GM23338 (cell line): ENCODE measurements around the gene ZNF445. TPM values are rescaled to one million over a fixed set of nuclear protein-coding genes. Genes with fewer than 3 reads are reported as not detected.

Experiments used
- ATAC-seq: fragments of 200-7000 bp; cut with Tn5 transposase; 3 replicates; pipeline ENCODE4 v1.9.1; 2020
- DNase-seq: peaks from one replicate; pipeline ENCODE4 v3.0.0-alpha.2; 2015; ENCODE audit warnings: low spot score
- H2AFZ ChIP-seq: fragments of 200-600 bp; sonication (generic); 2 replicates; pipeline ENCODE4 v1.8.0; 2016; ENCODE audit warnings: antibody characterized with exemption, mild to moderate bottlenecking, moderate library complexity
- H3F3A ChIP-seq: fragments of 200-600 bp; sonication (generic); replicated peaks from 2 replicates; pipeline ENCODE4 v1.8.0; 2017; ENCODE audit warnings: antibody characterized with exemption, mixed run types, low read depth
- H3K27ac ChIP-seq: fragments of 200-600 bp; sonication (generic); 2 replicates; pipeline ENCODE4 v1.6.1; 2016; ENCODE audit warnings: low read depth
- H3K27me3 ChIP-seq: fragments of 200-600 bp; sonication (generic); 2 replicates; pipeline ENCODE4 v1.8.0; 2016; ENCODE audit warnings: mild to moderate bottlenecking, mixed run types, moderate library complexity; ENCODE audit not compliant: insufficient read depth
- H3K36me3 ChIP-seq: fragments of 200-600 bp; sonication (generic); 2 replicates; pipeline ENCODE4 v1.8.0; 2016; ENCODE audit warnings: mild to moderate bottlenecking; ENCODE audit not compliant: insufficient read depth
- H3K4me1 ChIP-seq: fragments of 200-600 bp; sonication (generic); 2 replicates; pipeline ENCODE4 v1.8.0; 2016; ENCODE audit warnings: mild to moderate bottlenecking, moderate library complexity; ENCODE audit not compliant: insufficient read depth
- H3K4me2 ChIP-seq: fragments of 200-600 bp; sonication (generic); 2 replicates; pipeline ENCODE4 v1.7.1; 2017; ENCODE audit warnings: mixed run types
- H3K4me3 ChIP-seq: fragments of 200-600 bp; sonication (generic); 2 replicates; pipeline ENCODE4 v1.6.1; 2016; ENCODE audit warnings: mixed run types
- H3K79me2 ChIP-seq: fragments of 200-600 bp; sonication (generic); replicated peaks from 2 replicates; pipeline ENCODE4 v1.8.0; 2017; ENCODE audit warnings: mild to moderate bottlenecking; ENCODE audit not compliant: insufficient read depth
- H3K9me2 ChIP-seq: fragments of 200-600 bp; sonication (generic); 2 replicates; pipeline ENCODE4 v1.8.0; 2017; ENCODE audit not compliant: insufficient read depth
- H4K20me1 ChIP-seq: fragments of 200-600 bp; sonication (generic); replicated peaks from 2 replicates; pipeline ENCODE4 v1.8.0; 2017; ENCODE audit warnings: mild to moderate bottlenecking; ENCODE audit not compliant: insufficient read depth
- H3K27ac Mint-ChIP-seq: 2 replicates; pipeline ENCODE4 v1.8.0; 2020; ENCODE audit warnings: inconsistent platforms, mild to moderate bottlenecking, moderate library complexity, mixed read lengths
- H3K27me3 Mint-ChIP-seq: 3 replicates; pipeline ENCODE4 v1.8.0; 2022; ENCODE audit warnings: low read depth, mild to moderate bottlenecking, moderate library complexity, mixed read lengths, inconsistent platforms; ENCODE audit not compliant: insufficient read depth, poor library complexity
- H3K36me3 Mint-ChIP-seq: 3 replicates; pipeline ENCODE4 v1.8.0; 2021; ENCODE audit warnings: low read depth, mild to moderate bottlenecking, inconsistent platforms, moderate library complexity, mixed read lengths
- H3K4me1 Mint-ChIP-seq: 3 replicates; pipeline ENCODE4 v1.8.0; 2020; ENCODE audit warnings: mild to moderate bottlenecking, inconsistent platforms, mixed read lengths
- H3K4me3 Mint-ChIP-seq: 3 replicates; pipeline ENCODE4 v1.8.0; 2021; ENCODE audit warnings: moderate library complexity, mild to moderate bottlenecking, inconsistent platforms, mixed read lengths
- H3K9me3 Mint-ChIP-seq: 3 replicates; pipeline ENCODE4 v1.8.0; 2020; ENCODE audit warnings: moderate library complexity, mild to moderate bottlenecking, inconsistent platforms, mixed read lengths
- CREB1 ChIP-seq: fragments of 250-450 bp; sonication (Bioruptor Pico); IDR thresholded peaks from 2 replicates; pipeline ENCODE4 v1.5.0; 2020; ENCODE audit warnings: low read depth, mild to moderate bottlenecking, moderate library complexity
- ETS1 ChIP-seq: IDR thresholded peaks from 2 replicates; pipeline ENCODE4 v1.6.1; 2016; ENCODE audit warnings: antibody characterized with exemption
- EZH2 ChIP-seq: fragments of 200-600 bp; sonication (generic); IDR thresholded peaks from one replicate; pipeline ENCODE4 v1.8.0; 2017; ENCODE audit warnings: antibody characterized with exemption, mild to moderate bottlenecking, low read depth; ENCODE audit not compliant: unreplicated experiment
- EZH2phosphoT487 ChIP-seq: fragments of 200-600 bp; sonication (generic); IDR thresholded peaks from one replicate; pipeline ENCODE4 v1.8.1; 2018; ENCODE audit warnings: antibody characterized with exemption; ENCODE audit not compliant: unreplicated experiment
- JUNB ChIP-seq: IDR thresholded peaks from one replicate; pipeline ENCODE4 v1.6.1; 2016; ENCODE audit warnings: antibody characterized with exemption; ENCODE audit not compliant: unreplicated experiment
- NANOG ChIP-seq: IDR thresholded peaks from 2 replicates; pipeline ENCODE4 v1.6.1; 2016; ENCODE audit warnings: antibody characterized with exemption, borderline replicate concordance
- POLR2AphosphoS5 ChIP-seq: IDR thresholded peaks from 2 replicates; pipeline ENCODE4 v1.6.1; 2016; ENCODE audit warnings: antibody characterized with exemption, low read depth
- REST ChIP-seq: IDR thresholded peaks from one replicate; pipeline ENCODE4 v1.6.1; 2018; ENCODE audit warnings: antibody characterized with exemption; ENCODE audit not compliant: unreplicated experiment
- STAT1 ChIP-seq: IDR thresholded peaks from one replicate; pipeline ENCODE4 v1.6.1; 2016; ENCODE audit warnings: antibody characterized with exemption; ENCODE audit not compliant: unreplicated experiment
- ZNF114 ChIP-seq: fragments of 250-450 bp; sonication (Bioruptor Pico); IDR thresholded peaks from 2 replicates; pipeline ENCODE4 v1.5.0; 2020; ENCODE audit warnings: mild to moderate bottlenecking, moderate library complexity
- ZNF331 ChIP-seq: fragments of 250-450 bp; sonication (Bioruptor Pico); IDR thresholded peaks from 2 replicates; pipeline ENCODE4 v1.5.0; 2020; ENCODE audit warnings: low read depth, mild to moderate bottlenecking, moderate library complexity
- polyA plus RNA-seq: library from polyadenylated mRNA; unstranded; fragments of >200 nt; fragmentation: Nextera tagmentation; extraction: Ambion mirVana; gene quantifications from 2 replicates; pipeline ENCODE4 v1.2.1, GENCODE V29; 2016
- total RNA-seq: library from RNA; depleted of rRNA; stranded (reverse); fragments of >200 nt; shearing (Covaris generic); gene quantifications from 2 replicates; pipeline ENCODE4 v1.2.3, GENCODE V29; 2014
- TF ChIP-seq, protein P1 (sequence below): fragments of 250-450 bp; sonication (Bioruptor Pico); IDR thresholded peaks from 2 replicates; pipeline ENCODE4 v1.5.0; 2020; ENCODE audit warnings: mild to moderate bottlenecking, moderate library complexity
- TF ChIP-seq, protein P2 (sequence below), 2 experiments: fragments of 200-600 bp in 1 of 2; sonication (generic) in 1 of 2; conservative IDR thresholded peaks; 2 replicates each; pipeline versions ENCODE4 v1.5.1 to v1.6.1; 2016 to 2017; ENCODE audit warnings: antibody characterized with exemption in 2 of 2, low read depth in 2 of 2, mild to moderate bottlenecking in 2 of 2, moderate library complexity in 1 of 2

Gene ZNF445
- total and polyA plus RNA-seq, 2 experiments from 2014 or later: 2.7 to 16.6 TPM

DNA sequence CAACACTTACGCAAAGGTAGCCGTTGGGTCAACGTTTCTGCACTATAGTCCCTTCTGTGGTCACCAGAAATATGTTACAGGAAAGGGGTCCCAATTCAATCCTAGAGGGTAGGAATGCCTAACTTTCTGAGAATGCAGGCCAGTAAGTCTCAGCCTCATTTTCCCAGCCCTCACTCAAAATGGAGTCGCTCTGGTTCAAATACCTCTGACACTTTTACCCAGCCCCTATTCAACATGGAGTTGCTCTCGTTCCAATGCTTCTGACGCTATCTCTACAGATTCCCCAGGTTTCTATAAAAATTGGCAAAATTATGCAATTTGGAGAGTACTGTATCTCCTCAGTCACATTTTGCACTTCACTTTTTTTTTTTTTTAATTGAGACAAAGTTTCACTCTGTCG is 39.7 kb downstream of the ZNF445 start:
- no peaks in the 10 kb centered on the region for H3K9me3 Mint-ChIP-seq

More for the DNA sequence above, 39.7 kb downstream of the ZNF445 start:
- Histone ChIP-seq H3K36me3 (no peaks in the 10 kb centered on the region), H3K27ac (no peak overlapping the region), H4K20me1 (no peaks in the 10 kb centered on the region), H3K79me2 (no peaks in the 10 kb centered on the region), H3K4me3 (no peak overlapping the region), H3K4me1 (0 out of 2 replicates have a peak, but pooled peaks cover 7% of the 10 kb centered on the region), H3K27me3 (no peaks in the 10 kb centered on the region), H3F3A (no peaks in the 10 kb centered on the region), H2AFZ (no peak overlapping the region), H3K4me2 (no peak overlapping the region), H3K9me2 (peaks cover 8% of the 10 kb centered on the region; the same call in 1 of the 2 replicates)
- Mint-ChIP-seq H3K4me1 (peaks cover 7% of the 10 kb centered on the region; the same call in 2 of the 3 replicates), H3K27ac (no peak overlapping the region), H3K27me3 (peaks cover 2% of the 10 kb centered on the region), H3K4me3 (no peak overlapping the region), H3K36me3 (peaks cover 8% of the 10 kb centered on the region; the same call in 2 of the 3 replicates)
- no peak for ATAC-seq
- TF ChIP-seq CREB1 (CRISPR knock-in tag) (no peak), REST (no peak), NANOG (no peak), JUNB (no peak), STAT1 (no peak), POLR2AphosphoS5 (no peak), ZNF331 (CRISPR knock-in tag) (no peak), ZNF114 (CRISPR knock-in tag) (no peak), EZH2 (no peak), ETS1 (no peak), EZH2phosphoT487 (no peak)
- TF ChIP-seq, protein P1, sequence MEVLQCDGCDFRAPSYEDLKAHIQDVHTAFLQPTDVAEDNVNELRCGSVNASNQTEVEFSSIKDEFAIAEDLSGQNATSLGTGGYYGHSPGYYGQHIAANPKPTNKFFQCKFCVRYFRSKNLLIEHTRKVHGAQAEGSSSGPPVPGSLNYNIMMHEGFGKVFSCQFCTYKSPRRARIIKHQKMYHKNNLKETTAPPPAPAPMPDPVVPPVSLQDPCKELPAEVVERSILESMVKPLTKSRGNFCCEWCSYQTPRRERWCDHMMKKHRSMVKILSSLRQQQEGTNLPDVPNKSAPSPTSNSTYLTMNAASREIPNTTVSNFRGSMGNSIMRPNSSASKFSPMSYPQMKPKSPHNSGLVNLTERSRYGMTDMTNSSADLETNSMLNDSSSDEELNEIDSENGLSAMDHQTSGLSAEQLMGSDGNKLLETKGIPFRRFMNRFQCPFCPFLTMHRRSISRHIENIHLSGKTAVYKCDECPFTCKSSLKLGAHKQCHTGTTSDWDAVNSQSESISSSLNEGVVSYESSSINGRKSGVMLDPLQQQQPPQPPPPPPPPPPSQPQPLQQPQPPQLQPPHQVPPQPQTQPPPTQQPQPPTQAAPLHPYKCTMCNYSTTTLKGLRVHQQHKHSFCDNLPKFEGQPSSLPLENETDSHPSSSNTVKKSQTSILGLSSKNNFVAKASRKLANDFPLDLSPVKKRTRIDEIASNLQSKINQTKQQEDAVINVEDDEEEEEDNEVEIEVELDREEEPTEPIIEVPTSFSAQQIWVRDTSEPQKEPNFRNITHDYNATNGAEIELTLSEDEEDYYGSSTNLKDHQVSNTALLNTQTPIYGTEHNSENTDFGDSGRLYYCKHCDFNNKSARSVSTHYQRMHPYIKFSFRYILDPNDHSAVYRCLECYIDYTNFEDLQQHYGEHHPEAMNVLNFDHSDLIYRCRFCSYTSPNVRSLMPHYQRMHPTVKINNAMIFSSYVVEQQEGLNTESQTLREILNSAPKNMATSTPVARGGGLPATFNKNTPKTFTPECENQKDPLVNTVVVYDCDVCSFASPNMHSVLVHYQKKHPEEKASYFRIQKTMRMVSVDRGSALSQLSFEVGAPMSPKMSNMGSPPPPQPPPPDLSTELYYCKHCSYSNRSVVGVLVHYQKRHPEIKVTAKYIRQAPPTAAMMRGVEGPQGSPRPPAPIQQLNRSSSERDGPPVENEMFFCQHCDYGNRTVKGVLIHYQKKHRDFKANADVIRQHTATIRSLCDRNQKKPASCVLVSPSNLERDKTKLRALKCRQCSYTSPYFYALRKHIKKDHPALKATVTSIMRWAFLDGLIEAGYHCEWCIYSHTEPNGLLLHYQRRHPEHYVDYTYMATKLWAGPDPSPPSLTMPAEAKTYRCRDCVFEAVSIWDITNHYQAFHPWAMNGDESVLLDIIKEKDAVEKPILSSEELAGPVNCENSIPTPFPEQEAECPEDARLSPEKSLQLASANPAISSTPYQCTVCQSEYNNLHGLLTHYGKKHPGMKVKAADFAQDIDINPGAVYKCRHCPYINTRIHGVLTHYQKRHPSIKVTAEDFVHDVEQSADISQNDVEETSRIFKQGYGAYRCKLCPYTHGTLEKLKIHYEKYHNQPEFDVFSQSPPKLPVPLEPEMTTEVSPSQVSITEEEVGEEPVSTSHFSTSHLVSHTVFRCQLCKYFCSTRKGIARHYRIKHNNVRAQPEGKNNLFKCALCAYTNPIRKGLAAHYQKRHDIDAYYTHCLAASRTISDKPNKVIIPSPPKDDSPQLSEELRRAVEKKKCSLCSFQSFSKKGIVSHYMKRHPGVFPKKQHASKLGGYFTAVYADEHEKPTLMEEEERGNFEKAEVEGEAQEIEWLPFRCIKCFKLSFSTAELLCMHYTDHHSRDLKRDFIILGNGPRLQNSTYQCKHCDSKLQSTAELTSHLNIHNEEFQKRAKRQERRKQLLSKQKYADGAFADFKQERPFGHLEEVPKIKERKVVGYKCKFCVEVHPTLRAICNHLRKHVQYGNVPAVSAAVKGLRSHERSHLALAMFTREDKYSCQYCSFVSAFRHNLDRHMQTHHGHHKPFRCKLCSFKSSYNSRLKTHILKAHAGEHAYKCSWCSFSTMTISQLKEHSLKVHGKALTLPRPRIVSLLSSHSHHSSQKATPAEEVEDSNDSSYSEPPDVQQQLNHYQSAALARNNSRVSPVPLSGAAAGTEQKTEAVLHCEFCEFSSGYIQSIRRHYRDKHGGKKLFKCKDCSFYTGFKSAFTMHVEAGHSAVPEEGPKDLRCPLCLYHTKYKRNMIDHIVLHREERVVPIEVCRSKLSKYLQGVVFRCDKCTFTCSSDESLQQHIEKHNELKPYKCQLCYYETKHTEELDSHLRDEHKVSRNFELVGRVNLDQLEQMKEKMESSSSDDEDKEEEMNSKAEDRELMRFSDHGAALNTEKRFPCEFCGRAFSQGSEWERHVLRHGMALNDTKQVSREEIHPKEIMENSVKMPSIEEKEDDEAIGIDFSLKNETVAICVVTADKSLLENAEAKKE (CRISPR knock-in tag): no peak
- TF ChIP-seq, protein P2, sequence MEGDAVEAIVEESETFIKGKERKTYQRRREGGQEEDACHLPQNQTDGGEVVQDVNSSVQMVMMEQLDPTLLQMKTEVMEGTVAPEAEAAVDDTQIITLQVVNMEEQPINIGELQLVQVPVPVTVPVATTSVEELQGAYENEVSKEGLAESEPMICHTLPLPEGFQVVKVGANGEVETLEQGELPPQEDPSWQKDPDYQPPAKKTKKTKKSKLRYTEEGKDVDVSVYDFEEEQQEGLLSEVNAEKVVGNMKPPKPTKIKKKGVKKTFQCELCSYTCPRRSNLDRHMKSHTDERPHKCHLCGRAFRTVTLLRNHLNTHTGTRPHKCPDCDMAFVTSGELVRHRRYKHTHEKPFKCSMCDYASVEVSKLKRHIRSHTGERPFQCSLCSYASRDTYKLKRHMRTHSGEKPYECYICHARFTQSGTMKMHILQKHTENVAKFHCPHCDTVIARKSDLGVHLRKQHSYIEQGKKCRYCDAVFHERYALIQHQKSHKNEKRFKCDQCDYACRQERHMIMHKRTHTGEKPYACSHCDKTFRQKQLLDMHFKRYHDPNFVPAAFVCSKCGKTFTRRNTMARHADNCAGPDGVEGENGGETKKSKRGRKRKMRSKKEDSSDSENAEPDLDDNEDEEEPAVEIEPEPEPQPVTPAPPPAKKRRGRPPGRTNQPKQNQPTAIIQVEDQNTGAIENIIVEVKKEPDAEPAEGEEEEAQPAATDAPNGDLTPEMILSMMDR (conservative IDR thresholded peaks at IDR 0.05; ENCODE audit: low read depth in 2 of 2): no peak
- DNase-seq: no peak
